H9 (cell line): ENCODE data around the gene SLC25A26. TPM values are rescaled to one million over a fixed set of nuclear protein-coding genes. Genes with fewer than 3 reads are reported as not detected.

Experiments
- DNase-seq: peaks from one replicate; pipeline ENCODE4 v3.0.0-alpha.2; 2017
- H2AFZ ChIP-seq: one replicate; pipeline ENCODE4 v1.6.1; 2013; ENCODE audit warnings: mild to moderate bottlenecking, low read length, control low read depth, moderate library complexity
- H2AK5ac ChIP-seq: 2 replicates; pipeline ENCODE4 v1.6.1; 2013; ENCODE audit warnings: low read length, control low read depth, mixed read lengths; ENCODE audit not compliant: insufficient read length
- H2BK120ac ChIP-seq: one replicate; pipeline ENCODE4 v1.6.1; 2013; ENCODE audit warnings: low read depth, mild to moderate bottlenecking, low read length, control low read depth, inconsistent platforms; ENCODE audit not compliant: poor library complexity, severe bottlenecking
- H2BK12ac ChIP-seq: 2 replicates; pipeline ENCODE4 v1.6.1; 2013; ENCODE audit warnings: low read length, control low read depth, mixed read lengths, low read depth; ENCODE audit not compliant: insufficient read length
- H2BK15ac ChIP-seq: 2 replicates; pipeline ENCODE4 v1.6.1; 2013; ENCODE audit warnings: low read depth, low read length, control low read depth
- H2BK20ac ChIP-seq: one replicate; pipeline ENCODE4 v1.6.1; 2013; ENCODE audit warnings: low read depth, mild to moderate bottlenecking, low read length, control low read depth, inconsistent platforms; ENCODE audit not compliant: poor library complexity, severe bottlenecking
- H2BK5ac ChIP-seq: 2 replicates; pipeline ENCODE4 v1.6.1; 2013; ENCODE audit warnings: low read length, control low read depth, mixed read lengths; ENCODE audit not compliant: insufficient read length
- H3K14ac ChIP-seq: 2 replicates; pipeline ENCODE4 v1.6.1; 2013; ENCODE audit warnings: low read length, control low read depth; ENCODE audit not compliant: insufficient read depth
- H3K18ac ChIP-seq: 2 replicates; pipeline ENCODE4 v1.6.1; 2013; ENCODE audit warnings: low read depth, mild to moderate bottlenecking, mixed read lengths, low read length, control low read depth; ENCODE audit not compliant: insufficient read length
- H3K23ac ChIP-seq: 2 replicates; pipeline ENCODE4 v1.6.1; 2013; ENCODE audit warnings: low read length, control low read depth, mixed read lengths, low read depth; ENCODE audit not compliant: insufficient read length
- H3K23me2 ChIP-seq: 2 replicates; pipeline ENCODE4 v1.6.1; 2013; ENCODE audit warnings: low read depth, mild to moderate bottlenecking, mixed read lengths, low read length, control low read depth; ENCODE audit not compliant: insufficient read length, poor library complexity, severe bottlenecking
- H3K27ac ChIP-seq: 2 replicates; pipeline ENCODE4 v1.5.1; 2013; ENCODE audit warnings: low read length, control low read depth, mixed read lengths, low read depth; ENCODE audit not compliant: insufficient read length
- H3K27me3 ChIP-seq: 2 replicates; pipeline ENCODE4 v1.6.1; 2013; ENCODE audit warnings: low read length, control low read depth, inconsistent platforms; ENCODE audit not compliant: insufficient read depth
- H3K4ac ChIP-seq: 2 replicates; pipeline ENCODE4 v1.6.1; 2013; ENCODE audit warnings: low read depth, mild to moderate bottlenecking, control low read depth, inconsistent platforms, low read length, moderate library complexity
- H3K4me1 ChIP-seq: 2 replicates; pipeline ENCODE4 v1.6.1; 2013; ENCODE audit warnings: low read length, control low read depth, inconsistent platforms; ENCODE audit not compliant: insufficient read depth
- H3K4me2 ChIP-seq: 2 replicates; pipeline ENCODE4 v1.6.1; 2013; ENCODE audit warnings: low read length, control low read depth, mixed read lengths; ENCODE audit not compliant: insufficient read length, insufficient read depth
- H3K56ac ChIP-seq: 2 replicates; pipeline ENCODE4 v1.6.1; 2013; ENCODE audit warnings: low read depth, mild to moderate bottlenecking, mixed read lengths, low read length, control low read depth; ENCODE audit not compliant: insufficient read length
- H3K79me1 ChIP-seq: 2 replicates; pipeline ENCODE4 v1.6.1; 2013; ENCODE audit warnings: low read depth, mild to moderate bottlenecking, moderate library complexity, low read length, control low read depth, inconsistent platforms; ENCODE audit not compliant: insufficient read depth, poor library complexity, severe bottlenecking
- H3K79me2 ChIP-seq: 2 replicates; pipeline ENCODE4 v1.6.1; 2013; ENCODE audit warnings: low read length, control low read depth, inconsistent platforms; ENCODE audit not compliant: insufficient read depth
- H3K9ac ChIP-seq: 2 replicates; pipeline ENCODE4 v1.6.1; 2013; ENCODE audit warnings: low read length, control low read depth, mixed read lengths; ENCODE audit not compliant: insufficient read length; ENCODE audit errors: extremely low read depth
- H3K9me3 ChIP-seq: one replicate; pipeline ENCODE4 v1.6.1; 2013; ENCODE audit warnings: low read depth, low read length, inconsistent platforms; ENCODE audit not compliant: control insufficient read depth
- H3T11ph ChIP-seq: one replicate; pipeline ENCODE4 v1.6.1; 2013; ENCODE audit warnings: mild to moderate bottlenecking, low read length, control low read depth, inconsistent platforms
- H4K20me1 ChIP-seq: one replicate; pipeline ENCODE4 v1.6.1; 2013; ENCODE audit not compliant: control insufficient read depth, insufficient read length, insufficient read depth
- H4K5ac ChIP-seq: 2 replicates; pipeline ENCODE4 v1.6.1; 2013; ENCODE audit warnings: low read depth, mild to moderate bottlenecking, mixed read lengths, low read length, control low read depth; ENCODE audit not compliant: insufficient read length
- H4K8ac ChIP-seq: replicated peaks from 2 replicates; pipeline ENCODE4 v1.6.1; 2013; ENCODE audit warnings: low read length, control low read depth, mixed read lengths, low read depth; ENCODE audit not compliant: insufficient read length
- H4K91ac ChIP-seq: 2 replicates; pipeline ENCODE4 v1.6.1; 2013; ENCODE audit warnings: low read depth, mild to moderate bottlenecking, moderate library complexity, mixed read lengths, low read length, control low read depth; ENCODE audit not compliant: insufficient read length
- H3K27ac Mint-ChIP-seq, 3 experiments: 2 replicates in 2 of 3; 3 replicates in 1 of 3; pipeline ENCODE4 v1.8.0; 2020 to 2021; ENCODE audit warnings: mixed read lengths in 3 of 3, mild to moderate bottlenecking in 1 of 3, moderate library complexity in 1 of 3
- H3K27me3 Mint-ChIP-seq: 2 replicates; pipeline ENCODE4 v1.8.0; 2021; ENCODE audit warnings: low read depth, mild to moderate bottlenecking, moderate library complexity, mixed read lengths
- H3K36me3 Mint-ChIP-seq, 3 experiments: 2 replicates in 2 of 3; 3 replicates in 1 of 3; pipeline ENCODE4 v1.8.0; 2020 to 2021; ENCODE audit warnings: low read depth in 3 of 3, mixed read lengths in 3 of 3; ENCODE audit not compliant: insufficient read depth in 1 of 3
- H3K4me1 Mint-ChIP-seq, 2 experiments: 2 replicates each; pipeline ENCODE4 v1.8.0; 2020; ENCODE audit warnings: mixed read lengths in 2 of 2
- H3K4me3 Mint-ChIP-seq, 2 experiments: 2 replicates in 1 of 2; 3 replicates in 1 of 2; pipeline ENCODE4 v1.8.0; 2020 to 2021; ENCODE audit warnings: mild to moderate bottlenecking in 2 of 2, mixed read lengths in 2 of 2, moderate library complexity in 1 of 2
- H3K9me3 Mint-ChIP-seq, 2 experiments: 2 replicates in 1 of 2; 3 replicates in 1 of 2; pipeline ENCODE4 v1.8.0; 2020; ENCODE audit warnings: mild to moderate bottlenecking in 2 of 2, mixed read lengths in 2 of 2, moderate library complexity in 1 of 2
- WGBS: extraction: QIAGEN DNeasy Blood & Tissue Kit; methylation state at CpG from one replicate; pipeline ENCODE4 v1.1.7; 2013; ENCODE audit warnings: missing lambda C conversion rate, low lambda C conversion rate, mixed read lengths; ENCODE audit not compliant: insufficient read length; ENCODE audit errors: extremely low coverage; 5-methylcytosine and 5-hydroxymethylcytosine counted together
- total RNA-seq: library from RNA; stranded (reverse); gene quantifications from 2 replicates; pipeline ENCODE4 v1.2.1, GENCODE V29; 2021
- TF ChIP-seq, protein P1 (sequence below): fragments of 200-600 bp; sonication (generic); conservative IDR thresholded peaks from 3 replicates; pipeline ENCODE4 v1.8.0; 2021; ENCODE audit warnings: antibody characterized with exemption, mild to moderate bottlenecking

Gene SLC25A26
- total RNA-seq, 1 experiment from 2014 or later, result 30.2 TPM

- H3K4me1 Mint-ChIP-seq, result peaks cover 4 to 11% of the 10 kb centered on the region in 2 experiments
- Histone ChIP-seq H2BK15ac (no peak overlapping the region), H3K4ac (no peak overlapping the region), H3K4me1 (no peaks in the 10 kb centered on the region), H4K91ac (no peak overlapping the region), H3K27ac (no peak overlapping the region), H3K18ac (no peak overlapping the region), H3T11ph (no peak overlapping the region), H3K9ac (no peak overlapping the region), H3K27me3 (no peaks in the 10 kb centered on the region), H2BK120ac (no peak overlapping the region), H3K23me2 (no peaks in the 10 kb centered on the region), H3K79me2 (no peaks in the 10 kb centered on the region), H3K23ac (no peak overlapping the region), H4K20me1 (peaks cover 3% of the 10 kb centered on the region), H4K8ac (no peak overlapping the region), H3K4me2 (no peak overlapping the region), H2BK5ac (no peak overlapping the region), H4K5ac (no peak overlapping the region), H2AK5ac (no peak overlapping the region), H2BK12ac (no peak overlapping the region), H2AFZ (no peak overlapping the region), H3K9me3 (no peaks in the 10 kb centered on the region), H3K56ac (no peak overlapping the region), H3K79me1 (no peaks in the 10 kb centered on the region), H2BK20ac (no peak overlapping the region), H3K14ac (no peak overlapping the region; the same call in 1 of the 2 replicates)
- peak overlapping the region in 1 of 3 experiments; percentile 50; a peak in 2 of 7 replicates for H3K27ac Mint-ChIP-seq
- TF ChIP-seq, protein P1, sequence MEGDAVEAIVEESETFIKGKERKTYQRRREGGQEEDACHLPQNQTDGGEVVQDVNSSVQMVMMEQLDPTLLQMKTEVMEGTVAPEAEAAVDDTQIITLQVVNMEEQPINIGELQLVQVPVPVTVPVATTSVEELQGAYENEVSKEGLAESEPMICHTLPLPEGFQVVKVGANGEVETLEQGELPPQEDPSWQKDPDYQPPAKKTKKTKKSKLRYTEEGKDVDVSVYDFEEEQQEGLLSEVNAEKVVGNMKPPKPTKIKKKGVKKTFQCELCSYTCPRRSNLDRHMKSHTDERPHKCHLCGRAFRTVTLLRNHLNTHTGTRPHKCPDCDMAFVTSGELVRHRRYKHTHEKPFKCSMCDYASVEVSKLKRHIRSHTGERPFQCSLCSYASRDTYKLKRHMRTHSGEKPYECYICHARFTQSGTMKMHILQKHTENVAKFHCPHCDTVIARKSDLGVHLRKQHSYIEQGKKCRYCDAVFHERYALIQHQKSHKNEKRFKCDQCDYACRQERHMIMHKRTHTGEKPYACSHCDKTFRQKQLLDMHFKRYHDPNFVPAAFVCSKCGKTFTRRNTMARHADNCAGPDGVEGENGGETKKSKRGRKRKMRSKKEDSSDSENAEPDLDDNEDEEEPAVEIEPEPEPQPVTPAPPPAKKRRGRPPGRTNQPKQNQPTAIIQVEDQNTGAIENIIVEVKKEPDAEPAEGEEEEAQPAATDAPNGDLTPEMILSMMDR, result no peak
- no peaks in the 10 kb centered on the region for H3K9me3 Mint-ChIP-seq
- WGBS, result no CpG with 5 or more reads among the region's 26 CpGs
- H3K36me3 Mint-ChIP-seq, result peaks cover 78 to 97% (median 95%) of the 10 kb centered on the region in 3 experiments
- peak; percentile 20 for DNase-seq
- H3K27me3 Mint-ChIP-seq, result no peaks in the 10 kb centered on the region
- no peak overlapping the region for H3K4me3 Mint-ChIP-seq
Observed at GRCh38 chr3:66380200-66380932, 159.6 kb downstream of the SLC25A26 start.
